ENCODE measurements around the gene SRCIN1. TPM values are rescaled to one million over a fixed set of nuclear protein-coding genes. Genes with fewer than 3 reads are reported as not detected.

Gene SRCIN1
- total RNA-seq, 3 donors from 2014 or later: 4.2 to 10.8 (median 8.8) TPM

DNA sequence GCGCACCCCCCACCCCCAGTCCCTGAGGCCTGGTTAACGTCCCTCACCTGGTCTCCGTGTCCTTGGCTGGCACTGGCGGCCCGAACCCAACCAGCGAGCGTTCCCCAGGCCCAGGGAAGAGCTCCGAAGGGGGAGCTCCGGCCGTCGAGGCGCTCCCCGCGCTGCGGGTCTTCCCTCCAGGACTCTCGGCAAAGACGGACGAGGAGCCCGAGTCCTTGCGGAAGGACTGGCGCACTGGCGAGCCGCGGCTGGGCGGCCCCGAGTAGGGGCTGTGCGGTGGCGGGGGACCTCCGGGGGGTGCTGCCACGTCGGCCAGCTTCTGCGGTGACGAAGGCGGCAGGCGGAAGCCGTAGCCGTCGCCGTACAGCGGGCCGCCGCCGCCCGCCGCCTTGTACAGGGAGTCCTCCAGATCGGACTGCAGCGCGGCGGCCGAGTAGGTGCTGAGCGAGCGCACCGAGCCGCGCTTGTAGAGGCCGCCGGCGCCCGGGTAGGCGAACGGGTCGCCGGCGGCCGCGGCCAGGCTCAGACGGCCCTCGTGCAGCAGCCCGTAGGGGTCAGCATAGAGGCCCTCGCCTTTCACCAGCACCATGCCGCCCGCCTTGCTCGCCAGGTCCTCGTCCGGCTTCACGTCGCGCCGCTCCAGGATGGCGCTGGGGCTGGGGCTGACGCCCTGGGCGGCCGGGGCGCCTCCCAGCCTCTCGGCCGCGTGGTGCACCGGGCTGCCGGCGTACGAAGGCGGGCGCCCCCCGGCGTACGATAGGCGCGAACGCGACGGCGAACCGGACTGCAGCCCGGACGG, 44.1 kb downstream of the SRCIN1 start:
- no peak overlapping the region for H3K4me3 ChIP-seq
- no peaks in the 10 kb centered on the region for H3K36me3 ChIP-seq
- H3K9me3 ChIP-seq: no peaks in the 10 kb centered on the region
- DNase-seq (ENCODE audit: low spot score in 2 of 2): no peak
- H3K4me1 ChIP-seq: peaks cover 7 to 8% of the 10 kb centered on the region in 2 donors
- no peak for TF ChIP-seq POLR2AphosphoS5 (IDR thresholded peaks at IDR 0.05)
- no peak for TF ChIP-seq POLR2A (IDR thresholded peaks at IDR 0.05)
- TF ChIP-seq, protein P1, sequence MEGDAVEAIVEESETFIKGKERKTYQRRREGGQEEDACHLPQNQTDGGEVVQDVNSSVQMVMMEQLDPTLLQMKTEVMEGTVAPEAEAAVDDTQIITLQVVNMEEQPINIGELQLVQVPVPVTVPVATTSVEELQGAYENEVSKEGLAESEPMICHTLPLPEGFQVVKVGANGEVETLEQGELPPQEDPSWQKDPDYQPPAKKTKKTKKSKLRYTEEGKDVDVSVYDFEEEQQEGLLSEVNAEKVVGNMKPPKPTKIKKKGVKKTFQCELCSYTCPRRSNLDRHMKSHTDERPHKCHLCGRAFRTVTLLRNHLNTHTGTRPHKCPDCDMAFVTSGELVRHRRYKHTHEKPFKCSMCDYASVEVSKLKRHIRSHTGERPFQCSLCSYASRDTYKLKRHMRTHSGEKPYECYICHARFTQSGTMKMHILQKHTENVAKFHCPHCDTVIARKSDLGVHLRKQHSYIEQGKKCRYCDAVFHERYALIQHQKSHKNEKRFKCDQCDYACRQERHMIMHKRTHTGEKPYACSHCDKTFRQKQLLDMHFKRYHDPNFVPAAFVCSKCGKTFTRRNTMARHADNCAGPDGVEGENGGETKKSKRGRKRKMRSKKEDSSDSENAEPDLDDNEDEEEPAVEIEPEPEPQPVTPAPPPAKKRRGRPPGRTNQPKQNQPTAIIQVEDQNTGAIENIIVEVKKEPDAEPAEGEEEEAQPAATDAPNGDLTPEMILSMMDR (IDR thresholded peaks at IDR 0.05): no peak
- intact Hi-C loops (cut with DNase I; ENCODE audit: low total_unique reads): no loop called here
- H3K27ac ChIP-seq: no peak overlapping the region
- peaks cover 8 to 19% of the 10 kb centered on the region in 2 donors for H3K27me3 ChIP-seq

DNA sequence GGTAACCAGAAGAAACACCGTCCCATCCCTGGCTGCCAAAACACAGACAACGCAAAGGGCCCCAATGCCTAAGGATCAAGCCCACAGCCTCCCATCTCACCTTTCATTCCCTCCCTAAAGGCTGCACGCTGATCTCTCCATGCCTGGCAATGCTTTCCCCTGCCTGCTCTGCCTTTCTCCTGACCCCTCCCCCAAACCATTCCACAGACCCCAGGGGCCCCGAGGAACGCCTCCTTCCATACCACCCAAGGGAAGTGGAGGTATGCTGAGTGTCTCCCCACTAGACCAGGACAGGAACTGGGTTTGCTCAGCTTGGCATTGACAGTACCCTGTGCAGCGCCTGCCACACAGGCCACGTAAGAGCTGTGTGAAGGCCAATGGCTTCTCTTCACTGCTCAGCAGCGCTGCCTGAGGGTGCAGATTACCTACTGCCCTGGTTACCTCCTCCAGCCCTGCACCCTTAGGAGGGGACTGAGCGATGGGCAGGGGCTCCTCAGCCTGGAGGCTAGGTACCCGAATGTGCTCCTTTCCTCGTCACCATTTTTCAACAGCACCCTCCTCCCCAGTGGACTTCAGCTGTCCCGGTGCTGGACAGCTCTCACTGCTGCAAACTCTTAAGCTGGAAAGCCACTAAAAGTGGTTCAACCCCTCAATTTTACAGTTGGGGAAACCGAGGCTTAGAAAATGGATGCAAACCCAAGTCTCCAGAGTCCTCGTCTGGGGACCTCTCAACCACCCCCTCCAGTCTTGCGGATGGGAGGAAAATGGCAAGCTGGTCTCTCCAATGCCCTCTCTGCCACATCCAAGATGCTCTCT, 45.0 kb downstream of the SRCIN1 start:
- no peaks in the 10 kb centered on the region for H3K9me3 ChIP-seq
- H3K27ac ChIP-seq: no peak overlapping the region
- H3K27me3 ChIP-seq: peaks cover 8 to 19% of the 10 kb centered on the region in 2 donors
- intact Hi-C loops (cut with DNase I; ENCODE audit: low total_unique reads): no loop called here
- no peak overlapping the region for H3K4me3 ChIP-seq
- TF ChIP-seq POLR2AphosphoS5 (IDR thresholded peaks at IDR 0.05) (no peak), POLR2A (IDR thresholded peaks at IDR 0.05) (no peak)
- TF ChIP-seq, protein P1 (IDR thresholded peaks at IDR 0.05): no peak
- H3K36me3 ChIP-seq: no peaks in the 10 kb centered on the region
- DNase-seq (ENCODE audit: low spot score in 2 of 2): no peak
- peaks cover 7 to 8% of the 10 kb centered on the region in 2 donors for H3K4me1 ChIP-seq

DNA sequence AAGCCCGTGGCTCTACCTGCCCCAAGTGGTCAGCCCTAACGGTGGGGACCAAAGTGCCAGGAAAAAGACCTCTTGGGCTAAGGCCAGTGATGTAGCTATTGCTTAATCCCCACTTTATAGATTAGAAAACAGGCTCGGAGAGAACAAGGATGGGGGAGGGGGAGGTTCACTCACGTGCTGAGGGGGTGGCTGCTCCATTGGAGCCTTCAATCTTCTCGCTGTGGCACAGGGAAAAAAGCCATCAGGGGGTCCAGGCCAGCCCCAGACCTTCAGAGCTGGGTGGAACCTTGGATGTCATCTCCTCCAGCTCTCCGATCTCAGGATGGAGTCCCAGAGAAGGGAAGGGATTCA, 45.9 kb downstream of the SRCIN1 start:
- intact Hi-C loops (cut with DNase I; ENCODE audit: low total_unique reads): no loop called here

DNA sequence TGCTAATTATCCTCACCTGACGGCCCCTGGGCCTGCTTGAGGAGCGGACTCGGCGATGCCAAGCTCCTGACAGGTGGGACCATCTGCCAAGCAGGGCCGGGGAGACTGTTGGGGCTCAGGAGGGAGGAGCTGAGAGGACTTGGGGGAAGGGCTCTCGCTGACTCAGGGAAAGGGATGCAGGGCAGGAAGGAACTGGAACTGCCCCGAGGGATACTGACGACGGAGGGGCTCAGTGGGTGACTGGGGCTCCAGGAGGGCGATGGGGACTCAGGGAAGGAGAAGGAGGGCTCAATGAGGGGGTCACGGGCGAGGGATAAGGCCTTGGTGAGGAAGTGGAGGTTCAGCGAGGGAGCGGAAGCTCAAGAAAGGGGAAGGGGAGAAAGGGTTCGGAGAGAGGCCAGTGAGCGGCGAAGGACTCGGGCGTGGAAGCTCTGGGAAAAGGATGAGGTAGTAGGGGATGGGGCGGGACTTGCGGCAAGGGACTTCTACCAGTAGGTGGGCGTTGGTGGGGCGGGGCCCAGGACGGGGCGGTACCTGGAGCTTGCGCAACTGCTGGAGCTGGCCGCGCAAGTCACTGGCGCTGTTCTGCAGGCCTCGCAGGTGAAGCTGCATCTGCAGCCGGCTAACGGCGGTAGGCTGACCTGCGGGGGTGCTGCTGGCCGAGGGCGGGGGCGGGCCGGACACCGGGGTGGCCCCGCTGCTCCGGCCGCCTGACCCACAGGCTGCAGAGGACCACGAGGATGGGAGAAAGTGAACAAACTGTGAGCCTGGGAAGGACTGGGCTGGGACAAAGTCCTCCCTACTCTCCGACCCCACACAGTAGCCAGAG, 46.5 kb downstream of the SRCIN1 start:
- intact Hi-C loops (cut with DNase I; ENCODE audit: low total_unique reads): no loop called here
- TF ChIP-seq POLR2AphosphoS5 (IDR thresholded peaks at IDR 0.05) (peak in 1 of 3 donors; percentile 62), POLR2A (IDR thresholded peaks at IDR 0.05) (peak; percentile 38)
- TF ChIP-seq, protein P1 (IDR thresholded peaks at IDR 0.05): peak in 1 of 3 donors; percentile 35
- H3K9me3 ChIP-seq: no peaks in the 10 kb centered on the region
- peaks cover 7 to 8% of the 10 kb centered on the region in 2 donors for H3K4me1 ChIP-seq
- H3K4me3 ChIP-seq: peak overlapping the region; percentile 31 to 63 (median 51)
- peaks cover 8 to 19% of the 10 kb centered on the region in 2 donors for H3K27me3 ChIP-seq
- H3K36me3 ChIP-seq: no peaks in the 10 kb centered on the region
- peak overlapping the region; percentile 87 to 90 for H3K27ac ChIP-seq
- DNase-seq (ENCODE audit: low spot score in 2 of 2): peak; percentile 76 to 94

More for the DNA sequence above, 45.9 kb downstream of the SRCIN1 start:
- TF ChIP-seq POLR2A (IDR thresholded peaks at IDR 0.05) (no peak), POLR2AphosphoS5 (IDR thresholded peaks at IDR 0.05) (no peak)
- TF ChIP-seq, protein P1 (IDR thresholded peaks at IDR 0.05): no peak
- peaks cover 7 to 8% of the 10 kb centered on the region in 2 donors for H3K4me1 ChIP-seq
- no peak overlapping the region for H3K27ac ChIP-seq
- no peaks in the 10 kb centered on the region for H3K36me3 ChIP-seq
- peak overlapping the region in 2 of 3 donors; percentile 51 to 63 for H3K4me3 ChIP-seq
- no peak for DNase-seq (ENCODE audit: low spot score in 2 of 2)
- peaks cover 8 to 19% of the 10 kb centered on the region in 2 donors for H3K27me3 ChIP-seq
- no peaks in the 10 kb centered on the region for H3K9me3 ChIP-seq

Data from breast epithelium (tissue), 4 donors.